Neutrophil (primary cell): ENCODE results near the gene PAK2.

Experiments
- H3K27ac ChIP-seq: fragments of 200-600 bp; sonication (generic); 2 replicates; pipeline ENCODE4 v1.5.1; 2016; ENCODE audit warnings: mild to moderate bottlenecking, moderate library complexity
- H3K27me3 ChIP-seq: fragments of 200-600 bp; sonication (generic); 2 replicates; pipeline ENCODE4 v1.6.0; 2016; ENCODE audit warnings: mild to moderate bottlenecking
- H3K36me3 ChIP-seq: fragments of 200-600 bp; sonication (generic); 2 replicates; pipeline ENCODE4 v1.5.1; 2017
- H3K4me1 ChIP-seq, 2 experiments: fragments of 200-600 bp in 1 of 2; sonication (generic) in 1 of 2; 1 replicate in 1 of 2; 2 replicates in 1 of 2; pipeline versions ENCODE4 v1.5.1 to v1.6.1; 2013 to 2016; ENCODE audit warnings: low read depth in 1 of 2, low read length in 1 of 2, mild to moderate bottlenecking in 1 of 2, moderate library complexity in 1 of 2; ENCODE audit not compliant: control insufficient read depth in 1 of 2, insufficient read depth in 1 of 2
- H3K4me3 ChIP-seq, 2 experiments: fragments of 200-600 bp in 1 of 2; sonication (generic) in 1 of 2; 1 replicate in 1 of 2; 2 replicates in 1 of 2; pipeline ENCODE4 v1.5.1; 2013 to 2016; ENCODE audit warnings: low read depth in 1 of 2, low read length in 1 of 2, mild to moderate bottlenecking in 1 of 2, moderate library complexity in 1 of 2
- H3K9me3 ChIP-seq: fragments of 200-600 bp; sonication (generic); 2 replicates; pipeline ENCODE4 v1.5.1; 2016
- TF ChIP-seq, protein P1 (sequence below): fragments of 200-600 bp; sonication (generic); IDR thresholded peaks from 2 replicates; pipeline ENCODE4 v1.5.1; 2016; ENCODE audit warnings: antibody characterized with exemption

Gene PAK2

DNA sequence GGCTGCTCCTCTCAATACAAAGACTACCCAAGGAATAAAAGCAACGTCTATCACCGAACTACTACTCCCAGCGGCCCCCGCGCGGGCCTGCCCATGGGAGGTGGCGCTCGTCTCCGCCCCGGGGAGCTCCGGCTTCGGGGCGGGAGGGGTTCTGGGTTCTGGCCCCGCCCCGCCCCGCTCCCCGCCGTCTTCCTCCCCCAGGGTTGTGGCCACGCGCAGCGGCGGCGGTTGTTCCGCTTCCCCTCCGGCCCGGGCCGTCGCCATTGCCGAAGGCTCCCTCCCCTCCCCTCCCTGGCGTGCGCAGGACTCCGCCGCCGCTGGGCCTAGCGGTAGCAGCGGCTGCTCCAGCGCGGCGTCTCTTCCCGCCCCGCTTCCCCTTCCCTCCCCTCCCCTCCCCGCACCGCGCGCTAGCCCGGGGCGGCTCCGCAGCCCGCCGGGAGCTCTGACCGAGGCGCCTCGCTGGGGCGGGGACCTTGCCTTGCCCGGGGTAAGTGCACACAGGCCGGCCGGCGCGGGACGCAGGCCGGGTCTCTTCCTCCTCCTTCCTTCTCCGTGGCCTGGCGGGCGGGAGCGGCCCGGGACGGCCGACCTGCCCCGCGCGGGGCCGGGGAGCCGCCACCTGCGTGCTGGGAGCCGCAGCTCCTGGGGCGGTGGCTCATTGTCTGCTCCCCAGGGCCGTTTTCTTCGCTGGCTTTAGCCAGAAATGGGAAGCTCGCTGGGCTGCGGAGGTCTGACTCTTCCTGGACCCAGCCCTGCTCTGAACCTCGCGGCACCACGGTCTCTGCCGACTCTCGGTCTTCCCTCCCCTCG is at the start of gene PAK2:
PAK2 (plus strand) TSS at position 187 of the 810 bp plus-strand sequence. CDS start 42,790 bp downstream, outside the sequence.
- TF ChIP-seq, protein P1, sequence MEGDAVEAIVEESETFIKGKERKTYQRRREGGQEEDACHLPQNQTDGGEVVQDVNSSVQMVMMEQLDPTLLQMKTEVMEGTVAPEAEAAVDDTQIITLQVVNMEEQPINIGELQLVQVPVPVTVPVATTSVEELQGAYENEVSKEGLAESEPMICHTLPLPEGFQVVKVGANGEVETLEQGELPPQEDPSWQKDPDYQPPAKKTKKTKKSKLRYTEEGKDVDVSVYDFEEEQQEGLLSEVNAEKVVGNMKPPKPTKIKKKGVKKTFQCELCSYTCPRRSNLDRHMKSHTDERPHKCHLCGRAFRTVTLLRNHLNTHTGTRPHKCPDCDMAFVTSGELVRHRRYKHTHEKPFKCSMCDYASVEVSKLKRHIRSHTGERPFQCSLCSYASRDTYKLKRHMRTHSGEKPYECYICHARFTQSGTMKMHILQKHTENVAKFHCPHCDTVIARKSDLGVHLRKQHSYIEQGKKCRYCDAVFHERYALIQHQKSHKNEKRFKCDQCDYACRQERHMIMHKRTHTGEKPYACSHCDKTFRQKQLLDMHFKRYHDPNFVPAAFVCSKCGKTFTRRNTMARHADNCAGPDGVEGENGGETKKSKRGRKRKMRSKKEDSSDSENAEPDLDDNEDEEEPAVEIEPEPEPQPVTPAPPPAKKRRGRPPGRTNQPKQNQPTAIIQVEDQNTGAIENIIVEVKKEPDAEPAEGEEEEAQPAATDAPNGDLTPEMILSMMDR: peak; percentile 70
- H3K27me3 ChIP-seq: no peaks in the 10 kb centered on the region
- peaks cover 32 to 36% of the 10 kb centered on the region in 2 experiments for H3K4me1 ChIP-seq

DNA sequence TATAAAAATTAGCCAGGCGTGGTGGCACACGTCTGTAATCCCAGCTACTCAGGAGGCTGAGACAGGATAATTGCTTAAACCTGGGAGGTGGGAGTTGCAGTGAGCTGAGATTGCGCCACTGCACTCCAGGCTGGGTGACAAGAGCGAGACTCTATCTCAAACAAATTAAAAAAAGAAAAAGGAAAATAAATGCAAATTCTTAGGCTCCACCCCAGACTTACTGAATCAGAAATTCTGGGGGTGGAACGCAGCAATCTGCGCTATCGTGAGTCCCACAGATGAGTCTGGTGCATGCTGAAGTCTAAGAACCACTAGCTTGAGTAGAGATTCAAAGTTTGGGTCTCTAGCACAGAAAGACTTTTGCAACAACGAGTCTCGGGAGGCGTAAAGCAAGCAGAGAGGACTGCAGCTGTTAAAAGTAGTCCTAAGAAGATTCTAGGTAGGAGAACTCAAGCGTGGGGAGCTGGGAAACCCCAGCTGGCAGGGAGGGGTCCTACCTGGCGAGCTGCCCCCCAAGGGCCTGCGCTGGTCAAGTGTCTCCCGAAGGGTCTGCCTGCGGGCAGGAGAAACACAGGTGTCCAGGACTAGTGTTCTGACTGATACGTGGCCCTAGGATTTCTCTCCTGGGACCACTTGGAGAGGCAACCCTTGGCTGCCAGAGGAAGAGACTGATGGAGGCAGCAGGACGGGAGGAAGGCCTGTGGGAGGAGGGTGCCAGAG is 49.6 kb upstream of the PAK2 start:
- Histone ChIP-seq H3K36me3 (no peaks in the 10 kb centered on the region), H3K9me3 (no peaks in the 10 kb centered on the region), H3K27me3 (no peaks in the 10 kb centered on the region), H3K4me1 (peaks cover 88 to 92% of the 10 kb centered on the region in 2 experiments), H3K4me3 (peak overlapping the region; percentile 38 to 55), H3K27ac (peak overlapping the region; percentile 99)
- TF ChIP-seq, protein P1: no peak

More for the DNA sequence above, at the start of gene PAK2:
- Histone ChIP-seq H3K27ac (peak within 1 kb of the TSS; percentile 99), H3K9me3 (no peaks in the 10 kb centered on the region), H3K4me3 (peak within 1 kb of the TSS; percentile 82 to 89), H3K36me3 (no peaks in the 10 kb centered on the region)

DNA sequence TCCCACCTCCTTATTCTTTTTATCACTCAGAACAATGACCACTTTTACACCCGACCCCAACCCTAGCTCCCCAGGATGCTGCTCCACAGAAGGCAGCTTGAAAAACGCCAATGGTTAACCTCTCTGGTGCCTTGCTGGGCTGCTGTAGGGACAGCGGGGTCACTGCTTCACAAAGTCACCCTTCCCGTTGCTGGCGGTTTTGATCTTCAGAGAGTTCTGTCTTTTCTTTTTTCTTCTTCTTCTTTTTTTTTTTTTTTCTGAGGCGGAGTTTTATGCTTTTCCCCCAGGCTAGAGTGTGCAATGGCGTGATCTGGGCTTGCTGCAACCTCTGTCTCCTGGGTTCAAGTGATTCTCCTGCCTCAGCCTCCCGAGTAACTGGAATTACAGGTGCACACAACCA is 48.3 kb upstream of the PAK2 start:
- H3K27ac ChIP-seq: peak overlapping the region; percentile 99
- TF ChIP-seq, protein P1: no peak
- no peaks in the 10 kb centered on the region for H3K27me3 ChIP-seq
- H3K9me3 ChIP-seq: no peaks in the 10 kb centered on the region
- H3K36me3 ChIP-seq: no peaks in the 10 kb centered on the region
- H3K4me1 ChIP-seq: peaks cover 75 to 79% of the 10 kb centered on the region in 2 experiments
- peak overlapping the region; percentile 38 to 55 for H3K4me3 ChIP-seq

DNA sequence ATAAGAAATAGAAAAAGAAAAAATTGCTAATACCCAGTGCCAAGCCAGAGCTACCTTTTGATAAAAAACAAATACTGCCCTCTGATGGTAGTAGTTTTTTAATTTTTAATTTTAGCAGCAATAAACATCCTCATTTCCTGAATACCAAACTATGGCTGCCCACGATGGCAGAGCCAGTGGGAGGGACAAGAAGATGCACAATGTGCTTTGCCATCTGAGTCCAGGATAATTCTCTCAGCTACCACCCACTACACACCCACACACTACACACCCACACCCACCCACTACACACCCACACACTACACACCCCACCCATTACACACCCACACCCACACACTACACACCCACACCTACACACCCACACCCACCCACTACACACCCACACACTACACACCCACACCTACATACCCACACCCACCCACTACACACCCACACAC is 45.4 kb upstream of the PAK2 start:
- TF ChIP-seq, protein P1: no peak
- Histone ChIP-seq H3K9me3 (no peaks in the 10 kb centered on the region), H3K27me3 (no peaks in the 10 kb centered on the region), H3K4me1 (peaks cover 47 to 51% of the 10 kb centered on the region in 2 experiments), H3K36me3 (no peaks in the 10 kb centered on the region), H3K27ac (no peak overlapping the region), H3K4me3 (peak overlapping the region in 1 of 2 experiments; percentile 55)

DNA sequence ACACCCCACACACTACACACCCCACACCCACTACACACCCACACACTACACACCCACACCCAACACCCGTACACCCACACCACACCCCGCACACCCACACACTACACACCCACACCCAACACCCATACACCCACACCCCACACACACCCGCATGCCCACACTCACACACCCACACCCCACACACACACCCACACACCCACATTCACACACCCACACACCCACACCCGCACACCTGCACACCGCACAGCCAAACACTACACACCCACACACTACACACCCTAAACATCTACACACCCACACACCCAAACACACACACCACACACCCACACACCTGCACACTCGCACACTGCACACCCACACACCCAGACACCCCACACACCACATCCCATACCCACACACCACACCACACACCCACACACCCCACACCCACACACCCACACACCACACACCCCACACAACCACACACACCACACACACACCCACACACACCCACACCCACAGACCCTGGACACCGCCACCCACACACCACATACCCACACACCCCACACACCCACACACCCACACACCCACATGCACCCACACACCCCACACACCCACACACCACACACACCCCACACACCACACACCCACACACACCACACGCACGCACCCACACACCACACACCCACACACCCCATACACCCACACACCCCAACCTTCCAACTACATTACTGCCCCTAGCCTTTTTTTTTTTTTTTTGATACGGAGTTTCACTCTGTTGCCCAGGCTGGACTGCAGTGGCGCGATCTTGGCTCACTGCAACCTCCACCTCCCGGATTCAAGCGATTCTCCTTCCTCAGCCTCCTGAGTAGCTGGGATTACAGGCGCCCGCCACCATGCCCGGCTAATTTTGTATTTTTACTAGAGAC is 44.5 kb upstream of the PAK2 start:
- no peak overlapping the region for H3K4me3 ChIP-seq
- H3K27ac ChIP-seq: no peak overlapping the region
- H3K4me1 ChIP-seq: peaks cover 37 to 41% of the 10 kb centered on the region in 2 experiments
- H3K9me3 ChIP-seq: no peaks in the 10 kb centered on the region
- TF ChIP-seq, protein P1: no peak
- H3K27me3 ChIP-seq: no peaks in the 10 kb centered on the region
- no peaks in the 10 kb centered on the region for H3K36me3 ChIP-seq
